GF-D8 (cell line): ENCODE measurements around the gene THAP4.
"Not testable (repeated sequence)": the region's sequence is repeated elsewhere in the genome, so short reads cannot be mapped to it uniquely, and the experiment has no call there.

Source experiments
- DNase-seq: peaks from one replicate; lab custom pipeline; 2025; lab: John Stamatoyannopoulos, UW

The THAP4 gene

DNA sequence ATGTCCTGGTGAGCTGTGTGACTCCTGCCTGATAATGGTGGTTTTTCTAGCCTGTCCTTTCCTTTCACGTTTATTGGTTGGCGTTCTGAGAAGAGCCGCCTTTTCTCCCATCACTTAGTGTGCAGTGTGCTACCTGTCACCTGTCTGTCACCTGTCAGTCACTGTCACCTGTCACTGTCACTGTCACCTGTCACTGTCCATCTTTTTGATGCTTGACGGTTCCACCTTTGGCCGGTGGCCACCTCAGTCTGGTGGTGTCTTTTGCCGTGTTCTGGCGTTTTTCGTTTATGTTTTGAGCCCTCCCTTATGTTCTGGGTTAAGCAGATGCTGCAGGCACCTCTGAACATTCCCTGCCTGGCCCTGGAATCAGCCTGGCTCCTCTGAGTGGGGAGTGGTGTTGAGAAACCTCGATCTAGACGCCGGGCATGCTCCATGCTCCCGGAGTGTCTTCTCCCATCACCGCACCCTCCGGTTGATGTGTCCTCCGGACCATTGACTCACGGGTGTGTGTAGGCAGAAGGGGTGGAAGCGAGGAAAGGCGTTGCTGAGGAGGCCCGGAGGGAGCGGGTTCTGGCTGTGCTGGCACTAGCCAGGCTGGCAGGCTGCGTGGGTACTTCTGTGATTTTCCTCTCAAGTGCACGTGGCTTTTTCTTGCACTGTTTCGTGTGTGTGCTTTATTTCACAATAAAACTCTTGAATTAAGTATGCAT, 28.9 kb upstream of the THAP4 start:
- no peak for DNase-seq

- DNase-seq: not testable (repeated sequence)
Observed at GRCh38 chr2:241662731-241663130, 25.8 kb upstream of the THAP4 start.

GRCh38 chr2:241660593-241661213, 23.7 kb upstream of the THAP4 start:
- DNase-seq: no peak

DNA sequence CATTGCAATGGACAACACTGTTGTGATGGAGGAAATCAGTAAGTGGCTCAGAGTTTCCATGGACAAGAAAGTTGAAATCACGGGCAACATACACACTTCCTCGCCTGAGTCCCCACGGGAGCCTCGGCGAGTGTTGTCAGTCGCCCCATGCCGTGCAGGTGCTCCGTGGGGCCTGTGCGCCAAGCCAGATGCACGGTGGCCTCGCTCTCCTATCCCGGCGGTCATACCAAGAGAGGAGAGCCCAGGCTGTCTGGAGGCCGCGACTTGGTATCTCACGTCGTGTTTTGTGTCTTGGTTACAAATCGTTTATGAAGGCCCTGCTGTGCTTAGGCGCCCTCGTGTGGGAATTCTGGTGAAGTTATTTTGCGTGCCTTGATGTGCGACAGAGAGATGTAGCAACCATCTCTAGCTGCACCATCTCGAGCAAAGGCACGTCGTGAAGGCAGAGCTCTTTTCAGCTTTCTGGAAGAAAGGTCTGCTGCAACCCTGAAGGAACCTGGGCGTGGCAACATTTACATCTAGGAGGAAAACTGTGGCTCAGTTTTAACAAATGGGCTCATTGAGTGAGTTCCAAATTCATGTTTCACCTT, 22.3 kb upstream of the THAP4 start:
- no peak for DNase-seq

DNA sequence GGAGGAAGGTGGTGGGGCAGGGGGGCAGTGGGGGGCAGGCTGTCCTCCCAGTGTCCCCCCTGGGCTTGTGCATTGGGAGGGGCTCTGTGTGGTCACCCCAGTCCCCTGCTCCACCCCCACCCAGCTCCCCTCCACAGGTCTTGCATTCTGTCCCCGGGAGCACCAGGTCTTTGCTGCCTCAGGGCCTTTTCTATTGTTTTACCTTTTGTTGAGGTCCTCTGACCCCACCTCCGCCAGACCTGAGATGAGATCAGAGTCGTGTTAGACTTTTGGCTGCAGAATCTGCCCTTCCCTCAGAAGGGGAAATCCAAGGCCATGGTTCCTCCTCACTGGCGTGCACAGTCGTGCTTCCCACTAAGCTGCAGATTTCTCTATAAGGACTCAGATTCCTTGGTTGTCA, 21.3 kb upstream of the THAP4 start:
- no peak for DNase-seq

GRCh38 chr2:241657786-241658254, 20.9 kb upstream of the THAP4 start:
- no peak for DNase-seq

GRCh38 chr2:241656190-241656741, 19.3 kb upstream of the THAP4 start:
- no peak for DNase-seq

GRCh38 chr2:241655516-241656189, 18.7 kb upstream of the THAP4 start:
- no peak for DNase-seq

GRCh38 chr2:241654551-241654950, 17.6 kb upstream of the THAP4 start:
- no peak for DNase-seq

DNA sequence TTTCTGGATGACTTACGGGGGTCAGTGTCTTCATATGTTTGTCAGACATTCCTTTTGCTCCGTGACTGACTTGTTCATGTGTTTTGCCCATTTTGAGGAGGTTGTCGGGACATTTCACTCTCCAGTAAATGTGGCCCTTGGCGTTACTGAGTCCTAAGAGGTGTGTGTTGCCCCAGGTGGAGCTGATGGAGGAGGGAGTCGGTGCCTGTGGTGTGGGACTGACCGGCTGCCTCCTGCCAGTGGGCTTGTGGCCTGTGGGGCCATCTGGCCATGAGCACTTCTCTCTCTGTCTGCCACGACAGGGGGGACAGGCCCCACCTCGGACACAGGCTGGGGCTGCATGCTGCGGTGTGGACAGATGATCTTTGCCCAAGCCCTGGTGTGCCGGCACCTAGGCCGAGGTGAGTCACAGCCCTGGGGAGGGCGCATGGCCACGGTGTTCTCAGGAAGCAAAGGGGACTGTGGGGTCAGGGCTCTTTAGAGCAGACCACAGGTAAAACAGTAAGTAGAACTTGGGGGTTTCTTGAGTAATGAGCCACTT, 16.3 kb upstream of the THAP4 start:
- no peak for DNase-seq

DNA sequence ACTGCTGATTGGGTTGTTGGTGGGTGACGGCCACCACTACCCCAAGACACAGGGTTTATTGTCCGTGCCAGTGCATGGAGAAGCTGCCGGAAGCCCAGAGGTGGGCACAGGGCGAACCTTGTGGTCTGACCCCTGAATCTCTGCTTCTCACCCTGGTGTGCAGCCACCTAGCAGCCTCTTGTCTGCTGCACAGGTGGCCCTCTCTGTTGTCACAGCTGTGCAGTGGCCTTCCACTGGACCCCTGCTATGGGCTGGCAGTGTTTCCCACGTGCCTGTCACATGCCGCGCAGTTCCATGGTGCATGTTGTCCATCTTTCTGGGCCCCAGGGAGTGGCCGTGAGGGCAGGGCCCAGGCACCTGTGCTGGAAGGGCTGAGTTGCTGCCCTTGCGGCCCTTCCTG, 15.8 kb upstream of the THAP4 start:
- DNase-seq: no peak

GRCh38 chr2:241652142-241652541, 15.2 kb upstream of the THAP4 start:
- DNase-seq: no peak

DNA sequence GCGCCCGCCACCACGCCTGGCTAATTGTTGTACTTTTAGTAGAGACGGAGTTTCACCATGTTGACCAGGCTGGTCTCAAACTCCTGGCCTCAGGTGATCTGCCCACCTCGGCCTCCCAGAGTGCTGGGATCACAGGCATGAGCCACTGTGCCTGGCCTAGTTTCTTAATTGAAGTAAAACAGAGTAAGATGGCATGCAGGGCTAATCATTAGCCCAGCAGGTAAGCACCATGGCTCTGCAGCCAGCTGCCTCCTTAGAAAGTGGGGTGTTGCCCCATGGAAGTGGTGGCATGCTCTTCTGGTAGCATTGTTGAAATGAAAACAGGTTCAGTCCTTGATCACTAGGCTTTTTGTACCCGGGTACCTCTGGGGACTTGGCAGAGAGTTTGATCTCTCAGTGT, 13.0 kb upstream of the THAP4 start:
- DNase-seq: no peak

DNA sequence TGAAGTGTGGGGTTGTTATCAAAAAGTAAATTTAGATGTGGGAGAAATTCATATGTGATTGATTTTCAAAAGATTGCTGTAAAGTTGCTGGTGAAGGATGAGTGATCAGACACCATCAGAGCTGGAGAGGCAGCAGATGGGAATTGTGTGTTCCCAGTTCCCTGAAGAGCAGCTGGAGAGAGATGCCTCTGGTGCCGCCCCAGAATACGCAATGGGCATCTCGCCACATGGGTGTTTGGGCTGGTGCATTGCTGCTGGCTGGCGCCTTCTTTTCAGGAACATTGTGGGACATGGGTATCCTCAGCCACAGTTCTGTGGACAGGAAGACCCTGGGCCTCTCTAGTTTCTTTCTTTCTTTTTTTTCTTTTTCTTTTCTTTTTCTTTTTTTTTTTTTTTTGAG, 12.4 kb upstream of the THAP4 start:
- no peak for DNase-seq

DNA sequence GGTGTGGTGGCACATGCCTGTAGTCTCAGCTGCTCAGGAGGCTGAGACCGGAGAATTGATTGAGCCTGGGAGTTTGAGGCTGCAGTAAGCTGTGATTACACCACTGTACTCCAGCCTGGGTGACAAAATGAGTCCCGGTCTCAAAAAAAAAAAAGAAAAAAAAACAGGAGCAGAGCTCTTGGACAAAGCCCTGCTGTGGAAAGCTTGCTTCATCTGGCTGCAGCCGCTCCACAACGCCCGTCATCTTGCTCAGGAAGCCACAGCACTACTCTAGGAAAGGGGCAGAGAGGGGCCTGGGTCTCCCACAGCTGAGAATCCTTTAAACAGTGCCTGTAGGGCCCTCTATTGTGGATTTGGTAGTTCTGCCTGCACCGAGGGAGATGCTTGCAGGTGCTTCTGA, 11.5 kb upstream of the THAP4 start:
- DNase-seq: no peak

DNA sequence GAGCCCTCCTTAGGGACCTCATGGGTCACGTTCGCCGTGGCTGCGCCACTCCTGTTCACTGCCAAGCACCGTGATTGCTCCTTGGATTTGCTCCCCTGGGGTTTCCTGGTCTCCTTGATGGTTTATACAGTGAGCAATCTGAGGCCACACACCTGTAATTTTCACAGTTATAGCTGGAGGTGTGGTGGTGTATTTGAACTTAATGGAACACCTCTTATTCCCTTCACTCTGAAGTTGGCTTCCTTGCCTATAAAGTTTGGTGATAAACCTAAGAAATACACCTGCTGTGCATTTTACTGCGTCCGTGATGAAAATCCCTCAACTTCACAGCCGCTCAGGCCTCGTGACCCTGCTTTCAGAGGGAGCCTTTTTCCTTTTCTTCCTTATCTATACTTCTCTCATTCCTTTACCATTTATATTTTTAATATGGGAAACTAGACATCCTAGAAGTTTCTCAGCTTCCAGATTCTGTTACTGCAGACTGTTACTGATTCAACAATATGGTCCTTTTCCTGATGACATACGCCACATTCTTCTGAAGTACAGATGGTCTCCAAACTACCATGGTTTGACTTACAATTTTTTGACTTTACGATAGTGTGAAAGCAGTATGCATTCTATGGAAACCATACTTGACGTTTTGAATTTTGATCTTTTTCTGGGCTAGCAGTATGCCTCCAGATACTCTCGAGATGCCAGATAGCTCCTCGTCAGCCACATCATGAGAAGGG, 9.1 kb upstream of the THAP4 start:
- no peak for DNase-seq

DNA sequence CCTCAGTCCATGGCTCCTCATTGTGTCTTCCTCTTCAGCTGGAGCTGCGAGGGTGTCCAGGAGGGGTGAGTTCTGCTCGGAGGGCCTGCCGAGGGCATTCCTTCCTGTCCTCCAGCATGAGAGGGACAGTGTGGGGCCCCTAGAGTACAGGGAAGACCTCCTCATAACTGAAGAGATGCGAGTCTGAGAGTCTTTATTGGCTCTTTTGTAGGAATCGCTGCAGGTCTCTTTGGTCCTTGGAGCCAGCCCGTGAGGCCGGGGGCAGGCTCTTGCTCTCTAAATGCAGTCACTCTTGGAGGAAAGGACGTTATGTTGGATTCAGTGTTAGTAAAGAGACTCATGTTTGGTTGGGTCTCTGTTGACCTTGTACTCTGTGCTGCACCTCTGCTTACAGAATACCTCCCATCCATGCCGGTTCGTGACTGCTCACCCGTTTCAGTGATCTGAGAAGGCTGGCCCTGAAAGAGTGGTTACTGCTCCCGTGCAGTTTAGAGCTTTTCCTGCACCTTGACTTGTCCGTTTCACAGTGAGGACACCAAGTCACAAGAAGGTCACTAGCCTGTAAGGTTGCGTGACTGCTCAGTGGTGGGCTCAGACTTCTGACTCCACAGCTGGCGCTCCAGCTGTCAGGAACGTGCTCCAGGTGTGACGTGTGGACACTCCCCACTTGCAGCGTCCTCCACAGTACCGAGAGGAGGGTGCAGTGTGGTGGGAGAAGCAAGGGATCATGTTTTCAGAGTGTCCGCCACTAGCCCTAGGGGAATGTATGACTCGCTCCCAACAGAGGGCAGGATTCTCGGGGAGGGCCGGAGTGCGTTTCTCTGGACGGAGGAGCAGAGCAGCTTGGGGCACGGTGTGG, 8.3 kb upstream of the THAP4 start:
- no peak for DNase-seq

GRCh38 chr2:241641631-241642030, 4.7 kb upstream of the THAP4 start:
- no peak for DNase-seq

- no peak for DNase-seq
Observed at GRCh38 chr2:241640165-241640795, 3.3 kb upstream of the THAP4 start.

- no peak for DNase-seq
Observed at GRCh38 chr2:241639385-241639784, 2.4 kb upstream of the THAP4 start.
